Measurements from ENCODE around the gene DPP6. TPM values are rescaled to one million over a fixed set of nuclear protein-coding genes. Genes with fewer than 3 reads are reported as not detected.

Gene DPP6
- total and polyA plus RNA-seq, 9 of the 15 experiments (the other 6 are each of a cell fraction or from before 2014, with no cell fraction given), result not detected

DNA sequence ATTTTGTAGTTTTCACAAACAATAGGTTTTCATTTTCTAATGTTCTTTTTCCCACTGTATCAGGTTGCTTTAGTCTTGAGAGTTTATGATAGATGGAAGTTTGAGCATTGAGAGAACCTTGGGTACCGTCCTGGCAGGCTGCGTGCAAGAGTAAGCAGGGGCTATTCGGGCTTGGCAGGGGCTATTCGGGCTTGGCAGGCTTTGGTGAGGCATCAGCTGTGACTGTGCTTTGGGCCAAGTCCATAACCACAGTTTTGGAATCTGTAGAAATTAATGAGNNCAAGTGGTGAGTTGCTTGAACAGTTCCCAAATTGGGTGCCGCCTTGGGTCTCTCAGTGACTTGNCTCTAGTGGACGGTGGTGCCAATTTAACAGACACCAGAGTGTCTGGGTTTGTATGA lies 526.1 kb downstream of the DPP6 start (continued):
- TF ChIP-seq, protein P1, sequence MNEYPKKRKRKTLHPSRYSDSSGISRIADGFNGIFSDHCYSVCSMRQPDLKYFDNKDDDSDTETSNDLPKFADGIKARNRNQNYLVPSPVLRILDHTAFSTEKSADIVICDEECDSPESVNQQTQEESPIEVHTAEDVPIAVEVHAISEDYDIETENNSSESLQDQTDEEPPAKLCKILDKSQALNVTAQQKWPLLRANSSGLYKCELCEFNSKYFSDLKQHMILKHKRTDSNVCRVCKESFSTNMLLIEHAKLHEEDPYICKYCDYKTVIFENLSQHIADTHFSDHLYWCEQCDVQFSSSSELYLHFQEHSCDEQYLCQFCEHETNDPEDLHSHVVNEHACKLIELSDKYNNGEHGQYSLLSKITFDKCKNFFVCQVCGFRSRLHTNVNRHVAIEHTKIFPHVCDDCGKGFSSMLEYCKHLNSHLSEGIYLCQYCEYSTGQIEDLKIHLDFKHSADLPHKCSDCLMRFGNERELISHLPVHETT (CRISPR knock-in tag; conservative IDR thresholded peaks at IDR 0.05 in 1 of 2, IDR thresholded peaks at IDR 0.05 in 1 of 2), result no peak
- TF ChIP-seq, protein P2, sequence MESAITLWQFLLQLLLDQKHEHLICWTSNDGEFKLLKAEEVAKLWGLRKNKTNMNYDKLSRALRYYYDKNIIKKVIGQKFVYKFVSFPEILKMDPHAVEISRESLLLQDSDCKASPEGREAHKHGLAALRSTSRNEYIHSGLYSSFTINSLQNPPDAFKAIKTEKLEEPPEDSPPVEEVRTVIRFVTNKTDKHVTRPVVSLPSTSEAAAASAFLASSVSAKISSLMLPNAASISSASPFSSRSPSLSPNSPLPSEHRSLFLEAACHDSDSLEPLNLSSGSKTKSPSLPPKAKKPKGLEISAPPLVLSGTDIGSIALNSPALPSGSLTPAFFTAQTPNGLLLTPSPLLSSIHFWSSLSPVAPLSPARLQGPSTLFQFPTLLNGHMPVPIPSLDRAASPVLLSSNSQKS (CRISPR knock-in tag; IDR thresholded peaks at IDR 0.05), result no peak
- TF ChIP-seq ZNF57 (CRISPR knock-in tag; IDR thresholded peaks at IDR 0.05) (no peak), ZNF347 (CRISPR knock-in tag; IDR thresholded peaks at IDR 0.05; ENCODE audit: low read depth) (no peak), ZNF551 (CRISPR knock-in tag; IDR thresholded peaks at IDR 0.05) (no peak)

DNA sequence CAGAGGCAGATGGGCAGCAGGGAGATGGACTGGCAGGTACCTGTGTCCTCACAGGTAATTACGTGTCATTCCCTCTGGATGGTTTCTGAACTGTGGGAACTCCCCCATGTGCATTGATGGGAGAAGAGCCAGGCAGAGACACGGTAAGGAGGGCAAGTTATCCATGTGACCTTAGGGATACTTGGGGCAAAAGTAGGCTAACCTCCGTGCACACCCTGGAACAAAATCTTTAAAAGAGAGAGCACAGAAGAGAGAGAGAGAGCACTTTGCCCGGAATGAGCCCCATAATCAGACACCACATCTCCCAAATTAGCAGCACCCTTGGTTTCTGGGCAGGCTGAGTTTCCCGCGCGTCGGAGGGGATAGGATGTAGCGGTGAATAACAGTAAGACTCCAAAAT lies 527.5 kb downstream of the DPP6 start:
- no peaks in the 10 kb centered on the region for H3K36me3 ChIP-seq (ENCODE audit: control insufficient read depth, insufficient read depth, low read length)
- in situ Hi-C loops (cut with MboI) (no loop called here), intact Hi-C loops (cut with micrococcal nuclease) (loop anchor here (10.0 kb wide), 1 partner anchor 65 kb away; no protein-coding TSS in a partner anchor)
- FAIRE-seq (no peak), DNase-seq (ENCODE audit: extremely low read depth in 1 of 4, low spot score in 3 of 4) (no peak), ATAC-seq (no peak)
- no peaks in the 10 kb centered on the region; the same call in 1 of the 2 replicates for H4K20me1 ChIP-seq (replicated peaks; ENCODE audit: control insufficient read depth, insufficient read depth, low read length)
- peaks cover under 1% of the 10 kb centered on the region for H3K9me3 ChIP-seq (replicated peaks; ENCODE audit: control insufficient read depth, insufficient read depth, low read depth, low read length)
- ChIA-PET CTCF (ENCODE audit: low intra/inter-chr PET ratio) (no interaction called here), POLR2A (no interaction called here)
- H3K4me3 ChIP-seq, result no peak overlapping the region
- no TSS peak for BruUV-seq (replicated peaks)
- no peaks in the 10 kb centered on the region for H3K4me1 ChIP-seq (replicated peaks in 1 of 2; ENCODE audit: control insufficient read depth in 2 of 2, insufficient read depth in 2 of 2, low read length in 2 of 2)
- H2AFZ ChIP-seq (ENCODE audit: low read depth, low read length), result no peak overlapping the region
- H3K9ac ChIP-seq (ENCODE audit: insufficient read depth in 1 of 2, low read depth in 2 of 2, low read length in 2 of 2), result no peak overlapping the region
- 0% methylated on average over 9 of the region's 9 CpGs for WGBS (ENCODE audit: insufficient coverage, low coverage, missing lambda C conversion rate)
- H3K27me3 ChIP-seq (ENCODE audit: control insufficient read depth in 2 of 2, insufficient read depth in 2 of 2, low read length in 2 of 2), result peaks cover 48 to 67% of the 10 kb centered on the region in 2 experiments
- H3K9me1 ChIP-seq (ENCODE audit: control insufficient read depth, insufficient read depth, low read length), result no peaks in the 10 kb centered on the region
- no peak overlapping the region for H3K4me2 ChIP-seq (ENCODE audit: insufficient read depth, low read length)
- no peaks in the 10 kb centered on the region for H3K79me2 ChIP-seq (ENCODE audit: control insufficient read depth, insufficient read depth, low read length)
- H3K27ac ChIP-seq (ENCODE audit: extremely low read depth, low read depth, low read length), result no peak overlapping the region
- TF ChIP-seq ZBTB7A (IDR thresholded peaks at IDR 0.05; ENCODE audit: borderline replicate concordance, control insufficient read depth, low read depth, low read length) (no peak), ZNF133 (CRISPR knock-in tag; IDR thresholded peaks at IDR 0.05) (no peak), ZNF644 (tag; IDR thresholded peaks at IDR 0.05; ENCODE audit: low read depth) (no peak), SREBF2 (CRISPR knock-in tag; IDR thresholded peaks at IDR 0.05) (no peak), CXXC5 (CRISPR knock-in tag; IDR thresholded peaks at IDR 0.05) (no peak)
- TF ChIP-seq, protein P3, sequence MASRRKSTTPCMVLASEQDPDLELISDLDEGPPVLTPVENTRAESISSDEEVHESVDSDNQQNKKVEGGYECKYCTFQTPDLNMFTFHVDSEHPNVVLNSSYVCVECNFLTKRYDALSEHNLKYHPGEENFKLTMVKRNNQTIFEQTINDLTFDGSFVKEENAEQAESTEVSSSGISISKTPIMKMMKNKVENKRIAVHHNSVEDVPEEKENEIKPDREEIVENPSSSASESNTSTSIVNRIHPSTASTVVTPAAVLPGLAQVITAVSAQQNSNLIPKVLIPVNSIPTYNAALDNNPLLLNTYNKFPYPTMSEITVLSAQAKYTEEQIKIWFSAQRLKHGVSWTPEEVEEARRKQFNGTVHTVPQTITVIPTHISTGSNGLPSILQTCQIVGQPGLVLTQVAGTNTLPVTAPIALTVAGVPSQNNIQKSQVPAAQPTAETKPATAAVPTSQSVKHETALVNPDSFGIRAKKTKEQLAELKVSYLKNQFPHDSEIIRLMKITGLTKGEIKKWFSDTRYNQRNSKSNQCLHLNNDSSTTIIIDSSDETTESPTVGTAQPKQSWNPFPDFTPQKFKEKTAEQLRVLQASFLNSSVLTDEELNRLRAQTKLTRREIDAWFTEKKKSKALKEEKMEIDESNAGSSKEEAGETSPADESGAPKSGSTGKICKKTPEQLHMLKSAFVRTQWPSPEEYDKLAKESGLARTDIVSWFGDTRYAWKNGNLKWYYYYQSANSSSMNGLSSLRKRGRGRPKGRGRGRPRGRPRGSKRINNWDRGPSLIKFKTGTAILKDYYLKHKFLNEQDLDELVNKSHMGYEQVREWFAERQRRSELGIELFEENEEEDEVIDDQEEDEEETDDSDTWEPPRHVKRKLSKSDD (conservative IDR thresholded peaks at IDR 0.05; ENCODE audit: low read length), result no peak
- TF ChIP-seq, protein P4, sequence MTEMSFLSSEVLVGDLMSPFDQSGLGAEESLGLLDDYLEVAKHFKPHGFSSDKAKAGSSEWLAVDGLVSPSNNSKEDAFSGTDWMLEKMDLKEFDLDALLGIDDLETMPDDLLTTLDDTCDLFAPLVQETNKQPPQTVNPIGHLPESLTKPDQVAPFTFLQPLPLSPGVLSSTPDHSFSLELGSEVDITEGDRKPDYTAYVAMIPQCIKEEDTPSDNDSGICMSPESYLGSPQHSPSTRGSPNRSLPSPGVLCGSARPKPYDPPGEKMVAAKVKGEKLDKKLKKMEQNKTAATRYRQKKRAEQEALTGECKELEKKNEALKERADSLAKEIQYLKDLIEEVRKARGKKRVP (CRISPR knock-in tag; IDR thresholded peaks at IDR 0.05), result no peak
- TF ChIP-seq, protein P5, sequence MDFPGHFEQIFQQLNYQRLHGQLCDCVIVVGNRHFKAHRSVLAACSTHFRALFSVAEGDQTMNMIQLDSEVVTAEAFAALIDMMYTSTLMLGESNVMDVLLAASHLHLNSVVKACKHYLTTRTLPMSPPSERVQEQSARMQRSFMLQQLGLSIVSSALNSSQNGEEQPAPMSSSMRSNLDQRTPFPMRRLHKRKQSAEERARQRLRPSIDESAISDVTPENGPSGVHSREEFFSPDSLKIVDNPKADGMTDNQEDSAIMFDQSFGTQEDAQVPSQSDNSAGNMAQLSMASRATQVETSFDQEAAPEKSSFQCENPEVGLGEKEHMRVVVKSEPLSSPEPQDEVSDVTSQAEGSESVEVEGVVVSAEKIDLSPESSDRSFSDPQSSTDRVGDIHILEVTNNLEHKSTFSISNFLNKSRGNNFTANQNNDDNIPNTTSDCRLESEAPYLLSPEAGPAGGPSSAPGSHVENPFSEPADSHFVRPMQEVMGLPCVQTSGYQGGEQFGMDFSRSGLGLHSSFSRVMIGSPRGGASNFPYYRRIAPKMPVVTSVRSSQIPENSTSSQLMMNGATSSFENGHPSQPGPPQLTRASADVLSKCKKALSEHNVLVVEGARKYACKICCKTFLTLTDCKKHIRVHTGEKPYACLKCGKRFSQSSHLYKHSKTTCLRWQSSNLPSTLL (IDR thresholded peaks at IDR 0.05), result no peak
